ENCODE measurements around the gene HERPUD1.

Gene HERPUD1

GRCh38 chr16:56988948-56989945, 57.3 kb downstream of the HERPUD1 start, which contains the start of gene NLRC5 (continued):
- TF ChIP-seq, protein P1, sequence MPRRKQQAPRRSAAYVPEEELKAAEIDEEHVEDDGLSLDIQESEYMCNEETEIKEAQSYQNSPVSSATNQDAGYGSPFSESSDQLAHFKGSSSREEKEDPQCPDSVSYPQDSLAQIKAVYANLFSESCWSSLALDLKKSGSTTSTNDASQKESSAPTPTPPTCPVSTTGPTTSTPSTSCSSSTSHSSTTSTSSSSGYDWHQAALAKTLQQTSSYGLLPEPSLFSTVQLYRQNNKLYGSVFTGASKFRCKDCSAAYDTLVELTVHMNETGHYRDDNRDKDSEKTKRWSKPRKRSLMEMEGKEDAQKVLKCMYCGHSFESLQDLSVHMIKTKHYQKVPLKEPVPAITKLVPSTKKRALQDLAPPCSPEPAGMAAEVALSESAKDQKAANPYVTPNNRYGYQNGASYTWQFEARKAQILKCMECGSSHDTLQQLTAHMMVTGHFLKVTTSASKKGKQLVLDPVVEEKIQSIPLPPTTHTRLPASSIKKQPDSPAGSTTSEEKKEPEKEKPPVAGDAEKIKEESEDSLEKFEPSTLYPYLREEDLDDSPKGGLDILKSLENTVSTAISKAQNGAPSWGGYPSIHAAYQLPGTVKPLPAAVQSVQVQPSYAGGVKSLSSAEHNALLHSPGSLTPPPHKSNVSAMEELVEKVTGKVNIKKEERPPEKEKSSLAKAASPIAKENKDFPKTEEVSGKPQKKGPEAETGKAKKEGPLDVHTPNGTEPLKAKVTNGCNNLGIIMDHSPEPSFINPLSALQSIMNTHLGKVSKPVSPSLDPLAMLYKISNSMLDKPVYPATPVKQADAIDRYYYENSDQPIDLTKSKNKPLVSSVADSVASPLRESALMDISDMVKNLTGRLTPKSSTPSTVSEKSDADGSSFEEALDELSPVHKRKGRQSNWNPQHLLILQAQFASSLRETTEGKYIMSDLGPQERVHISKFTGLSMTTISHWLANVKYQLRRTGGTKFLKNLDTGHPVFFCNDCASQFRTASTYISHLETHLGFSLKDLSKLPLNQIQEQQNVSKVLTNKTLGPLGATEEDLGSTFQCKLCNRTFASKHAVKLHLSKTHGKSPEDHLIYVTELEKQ (tag by site-specific recombination; IDR thresholded peaks at IDR 0.05; ENCODE audit: borderline replicate concordance): peak; percentile 22; the same call in 1 of the 2 replicates
- TF ChIP-seq, protein P2, sequence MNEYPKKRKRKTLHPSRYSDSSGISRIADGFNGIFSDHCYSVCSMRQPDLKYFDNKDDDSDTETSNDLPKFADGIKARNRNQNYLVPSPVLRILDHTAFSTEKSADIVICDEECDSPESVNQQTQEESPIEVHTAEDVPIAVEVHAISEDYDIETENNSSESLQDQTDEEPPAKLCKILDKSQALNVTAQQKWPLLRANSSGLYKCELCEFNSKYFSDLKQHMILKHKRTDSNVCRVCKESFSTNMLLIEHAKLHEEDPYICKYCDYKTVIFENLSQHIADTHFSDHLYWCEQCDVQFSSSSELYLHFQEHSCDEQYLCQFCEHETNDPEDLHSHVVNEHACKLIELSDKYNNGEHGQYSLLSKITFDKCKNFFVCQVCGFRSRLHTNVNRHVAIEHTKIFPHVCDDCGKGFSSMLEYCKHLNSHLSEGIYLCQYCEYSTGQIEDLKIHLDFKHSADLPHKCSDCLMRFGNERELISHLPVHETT (tag by site-specific recombination; IDR thresholded peaks at IDR 0.05): no peak
- TF ChIP-seq TRIM28 (IDR thresholded peaks at IDR 0.05; ENCODE audit: borderline replicate concordance, low read length): no peak
- 0 out of 2 replicates have a peak, but pooled peaks have one; percentile 17 for TF ChIP-seq PRDM4 (tag by site-specific recombination; IDR thresholded peaks at IDR 0.05)
- no peak for TF ChIP-seq ZNF302 (tag by site-specific recombination; IDR thresholded peaks at IDR 0.05; ENCODE audit: low read depth)
- TF ChIP-seq KLF9 (tag by site-specific recombination; IDR thresholded peaks at IDR 0.05; ENCODE audit: low read depth): peak; percentile 68; the same call in 1 of the 2 replicates
- TF ChIP-seq ZNF626 (tag by site-specific recombination; IDR thresholded peaks at IDR 0.05): no peak
- TF ChIP-seq ZNF548 (tag by site-specific recombination; IDR thresholded peaks at IDR 0.05): no peak
- TF ChIP-seq ZNF677 (tag by site-specific recombination; IDR thresholded peaks at IDR 0.05): no peak
- no peak for TF ChIP-seq SETDB1 (IDR thresholded peaks at IDR 0.05; ENCODE audit: insufficient read length, low read length)
- peak; percentile 74 for TF ChIP-seq SP7 (tag by site-specific recombination; IDR thresholded peaks at IDR 0.05)
- no peak for TF ChIP-seq HOXA7 (CRISPR knock-in tag; IDR thresholded peaks at IDR 0.05; ENCODE audit: borderline replicate concordance)
- no peak for TF ChIP-seq YY2 (tag by site-specific recombination; IDR thresholded peaks at IDR 0.05)
- 0 out of 2 replicates have a peak, but pooled peaks have one; percentile 31 for TF ChIP-seq REST (tag by site-specific recombination; IDR thresholded peaks at IDR 0.05)
- TF ChIP-seq, protein P3, sequence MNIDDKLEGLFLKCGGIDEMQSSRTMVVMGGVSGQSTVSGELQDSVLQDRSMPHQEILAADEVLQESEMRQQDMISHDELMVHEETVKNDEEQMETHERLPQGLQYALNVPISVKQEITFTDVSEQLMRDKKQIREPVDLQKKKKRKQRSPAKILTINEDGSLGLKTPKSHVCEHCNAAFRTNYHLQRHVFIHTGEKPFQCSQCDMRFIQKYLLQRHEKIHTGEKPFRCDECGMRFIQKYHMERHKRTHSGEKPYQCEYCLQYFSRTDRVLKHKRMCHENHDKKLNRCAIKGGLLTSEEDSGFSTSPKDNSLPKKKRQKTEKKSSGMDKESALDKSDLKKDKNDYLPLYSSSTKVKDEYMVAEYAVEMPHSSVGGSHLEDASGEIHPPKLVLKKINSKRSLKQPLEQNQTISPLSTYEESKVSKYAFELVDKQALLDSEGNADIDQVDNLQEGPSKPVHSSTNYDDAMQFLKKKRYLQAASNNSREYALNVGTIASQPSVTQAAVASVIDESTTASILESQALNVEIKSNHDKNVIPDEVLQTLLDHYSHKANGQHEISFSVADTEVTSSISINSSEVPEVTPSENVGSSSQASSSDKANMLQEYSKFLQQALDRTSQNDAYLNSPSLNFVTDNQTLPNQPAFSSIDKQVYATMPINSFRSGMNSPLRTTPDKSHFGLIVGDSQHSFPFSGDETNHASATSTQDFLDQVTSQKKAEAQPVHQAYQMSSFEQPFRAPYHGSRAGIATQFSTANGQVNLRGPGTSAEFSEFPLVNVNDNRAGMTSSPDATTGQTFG (tag by site-specific recombination; IDR thresholded peaks at IDR 0.05; ENCODE audit: borderline replicate concordance): no peak
- TF ChIP-seq ZIC2 (tag by site-specific recombination; IDR thresholded peaks at IDR 0.05): peak; percentile 69
- no peak for TF ChIP-seq ZNF354C (tag by site-specific recombination; IDR thresholded peaks at IDR 0.05; ENCODE audit: borderline replicate concordance, low read depth)

Data from HEK293 (cell line).